Retinal pigment epithelial cell (primary cell): Measurements from ENCODE around the gene RBM44.

ENCODE experiments used
- DNase-seq: peaks from one replicate; pipeline ENCODE4 v3.0.0-alpha.2; 2010; ENCODE audit warnings: low read depth
- H3K4me3 ChIP-seq: 2 replicates; pipeline ENCODE4 v1.5.1; 2011; ENCODE audit warnings: mild to moderate bottlenecking, low read length, control low read depth, moderate library complexity
- TF ChIP-seq, protein P1 (sequence below): conservative IDR thresholded peaks from 2 replicates; pipeline ENCODE4 v1.5.1; 2011; ENCODE audit warnings: low read depth, low read length, control low read depth, inconsistent platforms

RBM44 gene

DNA sequence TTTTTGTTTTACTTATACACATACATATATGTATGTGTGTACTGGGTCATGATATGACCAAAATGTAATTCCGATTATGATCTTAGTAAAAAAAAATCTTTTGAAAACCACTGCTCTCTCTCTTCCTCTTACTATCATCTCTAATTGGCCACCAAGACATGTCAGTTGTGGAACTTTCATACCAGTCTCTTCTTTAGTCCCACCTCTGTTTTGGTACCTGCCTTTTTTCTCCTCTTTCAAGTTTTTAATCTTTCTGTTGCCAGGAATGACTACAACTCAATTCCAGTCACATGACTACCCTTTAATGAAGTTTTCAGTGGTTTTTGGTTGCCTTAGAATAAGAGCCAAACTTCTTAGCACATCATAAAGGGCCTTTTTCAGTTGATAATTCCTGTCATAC is 17.1 kb downstream of the RBM44 start:
- TF ChIP-seq, protein P1, sequence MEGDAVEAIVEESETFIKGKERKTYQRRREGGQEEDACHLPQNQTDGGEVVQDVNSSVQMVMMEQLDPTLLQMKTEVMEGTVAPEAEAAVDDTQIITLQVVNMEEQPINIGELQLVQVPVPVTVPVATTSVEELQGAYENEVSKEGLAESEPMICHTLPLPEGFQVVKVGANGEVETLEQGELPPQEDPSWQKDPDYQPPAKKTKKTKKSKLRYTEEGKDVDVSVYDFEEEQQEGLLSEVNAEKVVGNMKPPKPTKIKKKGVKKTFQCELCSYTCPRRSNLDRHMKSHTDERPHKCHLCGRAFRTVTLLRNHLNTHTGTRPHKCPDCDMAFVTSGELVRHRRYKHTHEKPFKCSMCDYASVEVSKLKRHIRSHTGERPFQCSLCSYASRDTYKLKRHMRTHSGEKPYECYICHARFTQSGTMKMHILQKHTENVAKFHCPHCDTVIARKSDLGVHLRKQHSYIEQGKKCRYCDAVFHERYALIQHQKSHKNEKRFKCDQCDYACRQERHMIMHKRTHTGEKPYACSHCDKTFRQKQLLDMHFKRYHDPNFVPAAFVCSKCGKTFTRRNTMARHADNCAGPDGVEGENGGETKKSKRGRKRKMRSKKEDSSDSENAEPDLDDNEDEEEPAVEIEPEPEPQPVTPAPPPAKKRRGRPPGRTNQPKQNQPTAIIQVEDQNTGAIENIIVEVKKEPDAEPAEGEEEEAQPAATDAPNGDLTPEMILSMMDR: no peak
- no peak for DNase-seq
- H3K4me3 ChIP-seq: no peak overlapping the region

DNA sequence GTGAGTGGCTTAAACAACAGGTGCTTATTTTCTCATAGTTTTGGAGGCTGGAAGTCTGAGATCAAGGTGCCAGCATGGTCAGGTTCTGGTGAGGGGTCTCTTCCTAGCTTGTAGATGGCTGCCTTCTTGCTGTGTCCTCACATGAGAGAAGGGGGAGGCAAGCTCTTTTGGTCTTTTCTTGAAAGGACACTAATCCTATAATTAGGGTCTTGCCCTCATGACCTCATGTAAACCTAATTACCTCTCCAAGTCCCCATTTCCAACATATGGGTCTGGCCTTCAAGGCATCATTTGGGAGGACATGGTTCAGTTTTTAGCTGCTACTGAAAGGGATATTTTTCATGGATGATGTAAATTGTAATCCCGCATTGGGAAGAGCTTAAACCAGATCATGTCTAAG is 18.0 kb downstream of the RBM44 start:
- TF ChIP-seq, protein P1: no peak
- no peak for DNase-seq
- no peak overlapping the region for H3K4me3 ChIP-seq

DNA sequence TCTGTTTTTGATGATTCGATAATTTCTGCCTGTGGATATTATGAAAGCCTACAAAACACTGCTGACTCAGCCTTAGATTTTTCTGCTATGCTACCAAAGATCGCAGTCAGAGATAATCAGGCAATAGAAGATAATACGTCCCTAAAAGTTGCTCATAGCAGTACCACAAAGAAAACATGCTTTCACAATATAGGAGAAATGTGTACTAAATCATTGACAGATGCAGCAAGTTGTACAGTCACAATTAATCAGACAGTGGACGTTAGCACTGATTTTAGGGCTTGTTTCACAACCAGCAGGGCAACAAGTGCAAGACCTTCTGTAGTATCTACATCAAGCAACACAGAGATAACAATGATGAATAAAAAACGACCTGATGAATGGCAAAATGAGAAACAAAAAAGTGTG is 19.5 kb downstream of the RBM44 start:
- no peak overlapping the region for H3K4me3 ChIP-seq
- TF ChIP-seq, protein P1: no peak
- peak; percentile 7 for DNase-seq

DNA sequence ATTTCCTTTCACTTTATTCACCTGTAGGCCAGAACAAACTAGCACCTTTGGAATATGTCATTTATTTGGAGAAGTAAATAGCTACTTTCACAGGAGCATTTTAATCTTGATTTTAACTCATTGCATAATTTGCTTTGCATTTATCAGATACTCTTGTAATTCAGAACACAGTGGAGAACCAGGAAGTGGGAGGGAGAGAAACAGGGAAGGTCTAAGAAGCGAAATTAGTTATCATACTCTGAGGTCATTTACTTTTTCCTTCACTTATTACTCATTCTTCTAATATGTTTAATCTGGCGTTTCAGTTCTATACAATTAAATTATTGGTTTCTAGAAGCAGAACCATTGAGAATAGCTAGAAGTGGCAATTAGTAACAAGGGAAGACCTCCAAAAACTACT is 20.7 kb downstream of the RBM44 start:
- TF ChIP-seq, protein P1: no peak

DNA sequence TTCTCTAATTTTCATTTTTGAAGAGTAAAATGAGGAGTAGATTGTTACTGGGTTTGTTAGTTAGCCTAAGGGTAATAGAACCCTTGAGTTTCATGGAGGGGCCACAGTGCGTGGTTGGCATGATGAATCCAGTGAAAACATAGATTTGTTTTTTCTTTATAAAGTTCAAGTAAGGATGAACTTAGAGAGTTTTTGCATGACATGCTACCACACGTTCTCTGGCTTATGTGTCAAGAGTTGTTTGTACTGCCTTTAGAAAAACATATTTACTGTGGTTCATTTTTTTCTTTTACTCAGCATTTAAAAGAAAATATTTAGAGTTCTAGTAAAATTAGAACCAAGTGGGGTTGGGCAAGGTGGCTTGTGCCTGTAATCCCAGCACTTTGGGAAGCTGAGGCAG is 21.8 kb downstream of the RBM44 start:
- H3K4me3 ChIP-seq: no peak overlapping the region
- TF ChIP-seq, protein P1: no peak
- no peak for DNase-seq

More for the DNA sequence above, 20.7 kb downstream of the RBM44 start:
- no peak for DNase-seq
- no peak overlapping the region for H3K4me3 ChIP-seq

DNA sequence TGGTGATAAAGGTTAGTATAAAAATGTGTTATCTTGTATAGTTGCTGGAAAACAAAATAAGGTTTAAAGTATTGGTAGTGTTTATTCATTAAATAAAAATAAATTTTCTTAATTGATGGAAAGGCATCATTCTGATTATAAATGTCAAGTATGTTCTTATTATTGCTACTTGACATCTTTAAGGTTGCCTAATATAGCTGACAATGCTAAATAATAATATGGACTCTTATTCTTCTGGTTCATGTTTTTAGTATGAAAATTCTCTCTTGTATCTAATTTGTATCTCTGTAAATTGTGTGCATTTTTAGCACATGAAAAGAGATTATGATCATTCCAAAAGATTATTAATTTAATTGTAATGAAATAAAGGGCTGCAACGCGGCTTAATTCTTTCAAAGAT is 25.0 kb downstream of the RBM44 start:
- H3K4me3 ChIP-seq: no peak overlapping the region
- DNase-seq: no peak
- TF ChIP-seq, protein P1: no peak

DNA sequence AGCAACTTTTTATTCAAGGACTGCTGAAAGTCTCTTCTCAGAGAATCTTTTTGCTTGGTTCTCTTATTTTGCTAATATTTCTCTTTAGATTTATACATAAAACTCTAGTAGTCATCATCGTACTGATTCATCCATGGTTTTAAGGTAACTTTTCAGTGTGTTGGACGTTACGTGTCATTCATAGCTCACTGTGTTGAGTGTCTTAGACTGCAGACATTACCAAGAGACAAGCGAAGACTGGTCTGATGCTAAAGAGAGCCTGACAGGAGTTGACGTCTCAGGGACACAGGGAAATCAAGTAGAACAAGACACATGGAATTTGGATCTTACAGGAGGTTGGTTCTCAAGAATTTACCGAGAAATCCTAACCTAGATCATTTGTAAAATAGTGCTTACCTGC is 25.5 kb downstream of the RBM44 start:
- no peak overlapping the region for H3K4me3 ChIP-seq
- TF ChIP-seq, protein P1: no peak
- DNase-seq: no peak
